Spleen (tissue), 7 donors: ENCODE data around the gene IGSF6.

Experiments used
- POLR2A ChIP-seq, 3 donors: fragments of 450-650 bp; IDR thresholded peaks; one replicate each; pipeline ENCODE4 v1.5.1; 2017; ENCODE audit warnings: antibody characterized with exemption in 3 of 3, mild to moderate bottlenecking in 1 of 3
- POLR2AphosphoS5 ChIP-seq, 3 donors: sonication (generic); formaldehyde crosslinking; IDR thresholded peaks; one replicate each; pipeline ENCODE4 v1.5.1; 2017; ENCODE audit warnings: antibody characterized with exemption in 3 of 3
- TF ChIP-seq, protein P1 (sequence below), 11 experiments: fragments of 200-600 bp in 7 of 11; fragments of 450-650 bp in 4 of 11; sonication (generic) in 4 of 11; IDR thresholded peaks in 8 of 11; conservative IDR thresholded peaks in 3 of 11; 1 replicate in 7 of 11; 2 replicates in 4 of 11; pipeline versions ENCODE4 v1.4.0 to v1.8.0; 2016 to 2021; ENCODE audit warnings: antibody characterized with exemption in 11 of 11, inconsistent platforms in 4 of 11, mild to moderate bottlenecking in 1 of 11
- donor health status: DM: no; HTN: no; CAD: no; lungs with moderate emphysema.
- donor health status: DM: no; HTN: no; CAD: no.
- donor health status: DM: no; HTN: no; CAD: no.

GRCh38 chr16:21634216-21634615 is 18.2 kb downstream of the IGSF6 start:
- TF ChIP-seq POLR2A (IDR thresholded peaks at IDR 0.05) (no peak), POLR2AphosphoS5 (IDR thresholded peaks at IDR 0.05) (no peak)
- TF ChIP-seq, protein P1, sequence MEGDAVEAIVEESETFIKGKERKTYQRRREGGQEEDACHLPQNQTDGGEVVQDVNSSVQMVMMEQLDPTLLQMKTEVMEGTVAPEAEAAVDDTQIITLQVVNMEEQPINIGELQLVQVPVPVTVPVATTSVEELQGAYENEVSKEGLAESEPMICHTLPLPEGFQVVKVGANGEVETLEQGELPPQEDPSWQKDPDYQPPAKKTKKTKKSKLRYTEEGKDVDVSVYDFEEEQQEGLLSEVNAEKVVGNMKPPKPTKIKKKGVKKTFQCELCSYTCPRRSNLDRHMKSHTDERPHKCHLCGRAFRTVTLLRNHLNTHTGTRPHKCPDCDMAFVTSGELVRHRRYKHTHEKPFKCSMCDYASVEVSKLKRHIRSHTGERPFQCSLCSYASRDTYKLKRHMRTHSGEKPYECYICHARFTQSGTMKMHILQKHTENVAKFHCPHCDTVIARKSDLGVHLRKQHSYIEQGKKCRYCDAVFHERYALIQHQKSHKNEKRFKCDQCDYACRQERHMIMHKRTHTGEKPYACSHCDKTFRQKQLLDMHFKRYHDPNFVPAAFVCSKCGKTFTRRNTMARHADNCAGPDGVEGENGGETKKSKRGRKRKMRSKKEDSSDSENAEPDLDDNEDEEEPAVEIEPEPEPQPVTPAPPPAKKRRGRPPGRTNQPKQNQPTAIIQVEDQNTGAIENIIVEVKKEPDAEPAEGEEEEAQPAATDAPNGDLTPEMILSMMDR (IDR thresholded peaks at IDR 0.05 in 8 of 11, conservative IDR thresholded peaks at IDR 0.05 in 3 of 11) = no peak
